ENCODE results near the gene RNPS1. TPM values are rescaled to one million over a fixed set of nuclear protein-coding genes. Genes with fewer than 3 reads are reported as not detected.

RNPS1 gene
- total RNA-seq, 2 donors from 2014 or later, result 204 to 224 TPM

- Mint-ChIP-seq H3K36me3 (ENCODE audit: low read depth) (peaks cover 6% of the 10 kb centered on the region), H3K27me3 (no peaks in the 10 kb centered on the region), H3K27ac (no peak overlapping the region), H3K4me1 (no peaks in the 10 kb centered on the region), H3K4me3 (no peak overlapping the region)
- ATAC-seq (no peak), DNase-seq (no peak)
- H3K9me3 ChIP-seq (ENCODE audit: control insufficient read depth, low read length, poor library complexity, severe bottlenecking), result no peaks in the 10 kb centered on the region
Observed at GRCh38 chr16:2288726-2289125, 20.8 kb upstream of the RNPS1 start.

- no peaks in the 10 kb centered on the region for H3K9me3 ChIP-seq (ENCODE audit: control insufficient read depth, low read length, poor library complexity, severe bottlenecking)
- H3K27me3 Mint-ChIP-seq, result no peaks in the 10 kb centered on the region
- H3K27ac Mint-ChIP-seq, result no peak overlapping the region
- peaks cover 8% of the 10 kb centered on the region for H3K36me3 Mint-ChIP-seq (ENCODE audit: low read depth)
- ATAC-seq, result no peak
- H3K4me3 Mint-ChIP-seq, result no peak overlapping the region
- no peak for DNase-seq
- no peaks in the 10 kb centered on the region for H3K4me1 Mint-ChIP-seq
Observed at GRCh38 chr16:2287916-2288547, 20.1 kb upstream of the RNPS1 start.

GRCh38 chr16:2286550-2286949 is 18.6 kb upstream of the RNPS1 start:
- Mint-ChIP-seq H3K27ac (no peak overlapping the region), H3K36me3 (ENCODE audit: low read depth) (peaks cover 8% of the 10 kb centered on the region), H3K4me3 (no peak overlapping the region), H3K27me3 (no peaks in the 10 kb centered on the region), H3K4me1 (no peaks in the 10 kb centered on the region)
- ATAC-seq (no peak), DNase-seq (no peak)
- no peaks in the 10 kb centered on the region for H3K9me3 ChIP-seq (ENCODE audit: control insufficient read depth, low read length, poor library complexity, severe bottlenecking)

GRCh38 chr16:2285731-2286191 is 17.8 kb upstream of the RNPS1 start:
- H3K27ac Mint-ChIP-seq, result no peak overlapping the region
- H3K36me3 Mint-ChIP-seq (ENCODE audit: low read depth), result peaks cover 8% of the 10 kb centered on the region
- no peaks in the 10 kb centered on the region for H3K4me1 Mint-ChIP-seq
- no peaks in the 10 kb centered on the region for H3K27me3 Mint-ChIP-seq
- H3K9me3 ChIP-seq (ENCODE audit: control insufficient read depth, low read length, poor library complexity, severe bottlenecking), result no peaks in the 10 kb centered on the region
- no peak for ATAC-seq
- no peak for DNase-seq
- H3K4me3 Mint-ChIP-seq, result no peak overlapping the region

GRCh38 chr16:2284797-2285576 is 17.1 kb upstream of the RNPS1 start:
- H3K9me3 ChIP-seq (ENCODE audit: control insufficient read depth, low read length, poor library complexity, severe bottlenecking), result no peaks in the 10 kb centered on the region
- no peak overlapping the region for H3K27ac Mint-ChIP-seq
- peaks cover 6% of the 10 kb centered on the region for H3K36me3 Mint-ChIP-seq (ENCODE audit: low read depth)
- H3K27me3 Mint-ChIP-seq, result no peaks in the 10 kb centered on the region
- DNase-seq, result no peak
- no peak overlapping the region for H3K4me3 Mint-ChIP-seq
- H3K4me1 Mint-ChIP-seq, result no peaks in the 10 kb centered on the region
- no peak for ATAC-seq

- Mint-ChIP-seq H3K36me3 (ENCODE audit: low read depth) (peaks cover 6% of the 10 kb centered on the region), H3K27ac (no peak overlapping the region), H3K4me1 (no peaks in the 10 kb centered on the region), H3K4me3 (no peak overlapping the region), H3K27me3 (no peaks in the 10 kb centered on the region)
- ATAC-seq (no peak), DNase-seq (no peak)
- H3K9me3 ChIP-seq (ENCODE audit: control insufficient read depth, low read length, poor library complexity, severe bottlenecking), result no peaks in the 10 kb centered on the region
Observed at GRCh38 chr16:2284001-2284770, 16.3 kb upstream of the RNPS1 start.

GRCh38 chr16:2282866-2283555 is 15.1 kb upstream of the RNPS1 start:
- H3K36me3 Mint-ChIP-seq (ENCODE audit: low read depth), result peaks cover 6% of the 10 kb centered on the region
- no peaks in the 10 kb centered on the region for H3K27me3 Mint-ChIP-seq
- no peak for DNase-seq

GRCh38 chr16:2282262-2282661 is 14.3 kb upstream of the RNPS1 start:
- Mint-ChIP-seq H3K36me3 (ENCODE audit: low read depth) (peaks cover 6% of the 10 kb centered on the region), H3K4me3 (no peak overlapping the region), H3K4me1 (no peaks in the 10 kb centered on the region), H3K27ac (no peak overlapping the region), H3K27me3 (no peaks in the 10 kb centered on the region)
- H3K9me3 ChIP-seq (ENCODE audit: control insufficient read depth, low read length, poor library complexity, severe bottlenecking), result no peaks in the 10 kb centered on the region
- ATAC-seq (no peak), DNase-seq (no peak)

More at GRCh38 chr16:2282866-2283555, 15.1 kb upstream of the RNPS1 start:
- ATAC-seq, result no peak
- H3K9me3 ChIP-seq (ENCODE audit: control insufficient read depth, low read length, poor library complexity, severe bottlenecking), result no peaks in the 10 kb centered on the region
- Mint-ChIP-seq H3K4me1 (no peaks in the 10 kb centered on the region), H3K27ac (no peak overlapping the region), H3K4me3 (no peak overlapping the region)

- no peaks in the 10 kb centered on the region for H3K9me3 ChIP-seq (ENCODE audit: control insufficient read depth, low read length, poor library complexity, severe bottlenecking)
- Mint-ChIP-seq H3K27ac (no peak overlapping the region), H3K4me3 (no peak overlapping the region), H3K27me3 (no peaks in the 10 kb centered on the region), H3K36me3 (ENCODE audit: low read depth) (peaks cover 6% of the 10 kb centered on the region), H3K4me1 (no peaks in the 10 kb centered on the region)
- ATAC-seq (no peak), DNase-seq (no peak)
Observed at GRCh38 chr16:2280981-2281542, 13.1 kb upstream of the RNPS1 start.

GRCh38 chr16:2280461-2280860 is 12.5 kb upstream of the RNPS1 start:
- DNase-seq (no peak), ATAC-seq (no peak)
- no peak overlapping the region for H3K27ac Mint-ChIP-seq
- H3K36me3 Mint-ChIP-seq (ENCODE audit: low read depth), result peaks cover 6% of the 10 kb centered on the region
- H3K4me1 Mint-ChIP-seq, result no peaks in the 10 kb centered on the region
- H3K9me3 ChIP-seq (ENCODE audit: control insufficient read depth, low read length, poor library complexity, severe bottlenecking), result no peaks in the 10 kb centered on the region
- no peak overlapping the region for H3K4me3 Mint-ChIP-seq
- no peaks in the 10 kb centered on the region for H3K27me3 Mint-ChIP-seq

GRCh38 chr16:2278956-2279800 is 11.3 kb upstream of the RNPS1 start:
- no peak overlapping the region for H3K27ac Mint-ChIP-seq
- no peaks in the 10 kb centered on the region for H3K9me3 ChIP-seq (ENCODE audit: control insufficient read depth, low read length, poor library complexity, severe bottlenecking)
- no peaks in the 10 kb centered on the region for H3K4me1 Mint-ChIP-seq
- ATAC-seq (no peak), DNase-seq (no peak)
- no peaks in the 10 kb centered on the region for H3K27me3 Mint-ChIP-seq
- no peak overlapping the region for H3K4me3 Mint-ChIP-seq
- peaks cover 4% of the 10 kb centered on the region for H3K36me3 Mint-ChIP-seq (ENCODE audit: low read depth)

- no peak for DNase-seq
- H3K4me3 Mint-ChIP-seq, result no peak overlapping the region
- H3K27ac Mint-ChIP-seq, result no peak overlapping the region
- H3K9me3 ChIP-seq (ENCODE audit: control insufficient read depth, low read length, poor library complexity, severe bottlenecking), result no peaks in the 10 kb centered on the region
- no peaks in the 10 kb centered on the region for H3K36me3 Mint-ChIP-seq (ENCODE audit: low read depth)
- H3K27me3 Mint-ChIP-seq, result no peaks in the 10 kb centered on the region
- ATAC-seq, result no peak
- H3K4me1 Mint-ChIP-seq, result no peaks in the 10 kb centered on the region
Observed at GRCh38 chr16:2278272-2278608, 10.3 kb upstream of the RNPS1 start.

Measured in T-helper 17 cell (primary cell).